ENCODE results near the gene BCAS1. TPM values are rescaled to one million over a fixed set of nuclear protein-coding genes. Genes with fewer than 3 reads are reported as not detected.

The BCAS1 gene, protein sequence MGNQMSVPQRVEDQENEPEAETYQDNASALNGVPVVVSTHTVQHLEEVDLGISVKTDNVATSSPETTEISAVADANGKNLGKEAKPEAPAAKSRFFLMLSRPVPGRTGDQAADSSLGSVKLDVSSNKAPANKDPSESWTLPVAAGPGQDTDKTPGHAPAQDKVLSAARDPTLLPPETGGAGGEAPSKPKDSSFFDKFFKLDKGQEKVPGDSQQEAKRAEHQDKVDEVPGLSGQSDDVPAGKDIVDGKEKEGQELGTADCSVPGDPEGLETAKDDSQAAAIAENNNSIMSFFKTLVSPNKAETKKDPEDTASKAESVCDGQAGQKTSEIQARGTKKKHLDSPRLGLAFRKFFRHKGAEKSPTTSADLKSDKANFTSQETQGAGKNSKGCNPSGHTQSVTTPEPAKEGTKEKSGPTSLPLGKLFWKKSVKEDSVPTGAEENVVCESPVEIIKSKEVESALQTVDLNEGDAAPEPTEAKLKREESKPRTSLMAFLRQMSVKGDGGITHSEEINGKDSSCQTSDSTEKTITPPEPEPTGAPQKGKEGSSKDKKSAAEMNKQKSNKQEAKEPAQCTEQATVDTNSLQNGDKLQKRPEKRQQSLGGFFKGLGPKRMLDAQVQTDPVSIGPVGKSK
- under 1 TPM; 0.06 to 0.10 TPM for total RNA-seq

DNA sequence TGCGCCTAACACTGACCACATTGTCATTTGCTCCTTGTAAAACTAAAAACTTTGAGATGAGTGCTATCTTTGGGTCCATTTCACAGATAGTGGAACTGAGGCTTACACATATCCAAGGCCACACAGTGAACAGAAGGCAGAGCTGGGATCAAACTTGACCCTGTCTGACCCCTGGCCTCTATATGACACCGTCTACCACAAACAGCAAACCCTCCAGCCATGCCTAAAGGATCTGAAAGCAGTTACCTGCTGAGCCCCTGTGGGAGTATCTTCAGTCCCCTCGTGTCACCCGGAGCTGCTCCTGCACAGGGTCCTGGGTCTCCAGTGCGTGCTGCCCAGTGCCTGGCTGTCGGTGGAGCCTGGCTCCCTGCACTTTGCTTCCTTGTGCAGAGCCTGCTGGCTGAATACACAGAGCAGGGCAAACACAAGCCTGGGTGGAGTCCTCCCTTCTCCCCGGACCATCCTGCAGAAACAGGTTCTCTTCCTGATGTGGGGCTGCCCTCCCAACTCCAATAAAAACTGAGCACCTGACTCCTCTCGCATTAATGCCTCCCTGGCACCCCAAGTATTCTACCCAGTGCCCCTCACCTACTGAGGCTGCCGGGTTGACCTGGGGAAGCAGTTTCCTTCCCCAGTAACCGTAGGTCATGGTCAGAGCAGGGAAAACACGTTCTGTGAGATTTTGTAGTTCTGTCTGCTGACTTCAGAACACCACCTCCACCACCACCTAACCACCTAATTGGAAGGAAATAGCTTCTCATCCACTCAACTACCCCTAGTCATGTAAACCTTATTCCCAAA, at the start of gene BCAS1:
Gene BCAS1 (minus strand): TSS at position 408 of the 801 bp plus-strand sequence. CDS start 11,876 bp downstream, outside the sequence.
- H3K36me3 Mint-ChIP-seq, result no peaks in the 10 kb centered on the region
- no peak within 1 kb of the TSS for H3K4me3 Mint-ChIP-seq
- no peaks in the 10 kb centered on the region for H3K9me3 Mint-ChIP-seq
- H3K4me1 Mint-ChIP-seq, result peaks cover 7% of the 10 kb centered on the region
- DNase-seq, result no peak
- H3K27ac Mint-ChIP-seq, result no peak within 1 kb of the TSS
- no peaks in the 10 kb centered on the region for H3K27me3 Mint-ChIP-seq

DNA sequence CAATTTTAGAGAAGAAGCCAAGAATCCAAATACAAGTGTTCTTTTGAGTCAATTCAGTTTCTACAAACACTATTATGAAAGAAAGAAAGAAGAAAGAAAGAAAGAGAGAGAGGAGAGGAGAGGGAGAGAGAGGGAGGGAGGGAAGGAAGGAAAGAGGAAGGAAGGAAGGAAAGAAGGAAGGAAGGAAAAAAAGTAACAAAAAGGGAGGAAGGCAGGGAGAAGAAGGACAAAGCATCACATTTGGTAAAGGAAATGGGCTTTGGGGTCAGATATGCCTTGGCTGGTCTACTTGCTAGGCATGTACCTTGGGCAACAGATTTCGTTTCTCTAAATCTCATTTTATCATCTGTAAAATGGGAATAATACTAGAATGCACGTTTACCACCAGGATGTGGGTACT, 49.4 kb upstream of the BCAS1 start:
- Mint-ChIP-seq H3K27ac (no peak overlapping the region), H3K4me3 (no peak overlapping the region), H3K36me3 (no peaks in the 10 kb centered on the region), H3K9me3 (no peaks in the 10 kb centered on the region), H3K27me3 (no peaks in the 10 kb centered on the region), H3K4me1 (peaks cover 3% of the 10 kb centered on the region)
- no peak for DNase-seq

DNA sequence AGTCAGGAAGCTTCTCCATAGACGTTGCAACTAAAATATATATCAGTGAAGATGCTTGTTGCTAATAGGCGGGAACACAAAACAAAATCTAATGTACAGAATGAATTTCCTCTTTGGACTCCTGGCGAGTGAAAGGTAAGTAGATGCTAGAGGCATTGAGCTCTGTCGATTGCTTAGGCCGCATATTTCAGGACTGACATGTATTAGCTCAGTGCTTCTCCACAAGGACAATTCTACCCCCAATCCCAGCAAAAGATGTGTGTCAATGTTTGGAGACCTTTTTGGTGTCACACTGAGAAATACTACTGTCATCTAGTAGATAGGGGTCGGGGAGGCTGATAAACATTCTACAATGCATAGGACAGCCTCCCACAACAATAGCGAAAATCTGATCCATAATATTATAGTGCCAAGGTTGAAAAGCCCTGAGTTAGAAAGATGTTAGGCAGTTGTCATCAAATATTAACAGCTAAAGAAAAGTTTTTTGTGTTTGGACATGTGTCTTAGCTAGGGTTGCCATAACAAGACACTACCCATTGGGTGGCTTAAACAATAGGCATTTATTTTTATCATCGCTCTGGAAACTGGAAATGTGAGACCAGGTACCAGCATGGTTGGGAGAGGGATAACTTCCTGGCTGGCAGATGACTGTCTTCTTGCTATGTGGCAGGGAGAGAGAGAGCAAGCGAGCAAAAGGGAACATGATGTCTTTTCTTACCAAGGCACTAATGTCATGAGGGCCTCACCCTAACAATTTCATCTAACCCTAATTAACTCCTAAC, 48.0 kb upstream of the BCAS1 start:
- no peak overlapping the region for H3K4me3 Mint-ChIP-seq

DNA sequence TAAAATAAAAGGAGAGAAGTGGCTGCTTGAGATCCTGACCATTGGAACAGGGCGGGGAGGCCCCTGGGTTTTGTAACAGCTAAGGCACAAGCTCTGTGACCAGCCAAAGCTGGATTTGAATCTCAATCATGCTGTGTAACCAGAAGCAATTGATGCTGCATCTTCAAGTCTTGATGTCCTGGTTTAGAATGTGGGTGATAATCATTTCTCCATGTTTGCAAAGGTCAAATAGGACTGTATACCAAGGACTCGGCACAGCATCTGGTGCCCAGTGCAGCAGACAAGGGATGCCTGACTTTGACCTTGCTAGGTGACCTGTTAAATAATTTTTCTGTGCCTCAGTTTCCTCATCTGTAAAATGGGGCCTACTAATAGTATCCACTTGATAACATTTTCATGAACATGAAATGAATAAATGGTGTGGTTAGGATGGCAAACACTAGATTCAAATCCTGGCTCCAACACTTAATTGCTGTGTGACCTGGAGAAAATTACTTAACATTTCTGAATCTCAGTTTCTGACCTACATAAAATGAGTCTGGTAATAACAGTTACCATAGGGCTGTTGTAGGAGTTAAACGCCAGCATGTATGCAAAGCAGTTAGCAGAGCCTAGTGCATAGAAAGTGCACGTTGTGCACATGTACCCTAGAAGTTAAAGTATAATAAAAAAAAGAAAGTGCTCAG, 46.3 kb upstream of the BCAS1 start:
- Mint-ChIP-seq H3K9me3 (no peaks in the 10 kb centered on the region), H3K4me1 (no peaks in the 10 kb centered on the region), H3K36me3 (no peaks in the 10 kb centered on the region), H3K27me3 (peaks cover 6% of the 10 kb centered on the region), H3K4me3 (no peak overlapping the region), H3K27ac (no peak overlapping the region)
- DNase-seq, result no peak

More for the DNA sequence above, 48.0 kb upstream of the BCAS1 start:
- Mint-ChIP-seq H3K27me3 (peaks cover 6% of the 10 kb centered on the region), H3K4me1 (peaks cover 3% of the 10 kb centered on the region), H3K9me3 (no peaks in the 10 kb centered on the region), H3K27ac (no peak overlapping the region), H3K36me3 (no peaks in the 10 kb centered on the region)
- no peak for DNase-seq

DNA sequence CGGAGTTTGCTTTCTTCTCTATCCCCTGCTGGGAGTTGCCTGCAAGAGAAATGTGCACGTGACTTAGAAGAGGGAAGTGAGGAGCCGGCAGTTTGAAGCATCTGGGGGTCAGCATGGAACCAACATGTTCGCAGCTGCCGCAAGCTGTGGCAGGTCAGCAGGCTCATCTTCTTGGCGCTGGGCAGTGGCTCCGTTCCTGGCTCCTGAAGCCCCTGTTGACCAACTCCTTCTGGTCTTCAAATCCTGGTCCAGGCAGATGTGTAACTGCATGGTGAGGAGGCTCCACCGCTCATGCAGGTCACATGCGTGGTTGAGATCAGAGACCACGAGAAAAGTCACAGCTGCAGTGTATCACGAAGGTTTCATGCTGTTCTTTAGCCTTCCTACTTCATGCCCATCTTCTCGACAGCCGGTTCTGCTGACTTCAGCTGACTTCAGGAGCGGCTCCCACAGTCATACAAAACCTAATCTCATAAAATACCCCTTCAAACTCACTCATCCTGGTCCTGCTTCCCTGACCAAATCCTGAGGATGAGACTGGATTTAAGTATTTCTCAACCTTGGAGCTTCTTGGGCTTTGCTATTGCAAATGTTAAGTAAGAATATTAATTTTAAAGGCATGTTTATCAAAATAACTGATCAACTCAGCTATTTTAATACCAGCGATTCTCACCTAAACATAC, 44.9 kb upstream of the BCAS1 start:
- no peaks in the 10 kb centered on the region for H3K4me1 Mint-ChIP-seq
- H3K36me3 Mint-ChIP-seq, result no peaks in the 10 kb centered on the region
- H3K27ac Mint-ChIP-seq, result no peak overlapping the region
- no peak for DNase-seq
- peaks cover 6% of the 10 kb centered on the region for H3K27me3 Mint-ChIP-seq
- H3K9me3 Mint-ChIP-seq, result no peaks in the 10 kb centered on the region
- H3K4me3 Mint-ChIP-seq, result no peak overlapping the region

DNA sequence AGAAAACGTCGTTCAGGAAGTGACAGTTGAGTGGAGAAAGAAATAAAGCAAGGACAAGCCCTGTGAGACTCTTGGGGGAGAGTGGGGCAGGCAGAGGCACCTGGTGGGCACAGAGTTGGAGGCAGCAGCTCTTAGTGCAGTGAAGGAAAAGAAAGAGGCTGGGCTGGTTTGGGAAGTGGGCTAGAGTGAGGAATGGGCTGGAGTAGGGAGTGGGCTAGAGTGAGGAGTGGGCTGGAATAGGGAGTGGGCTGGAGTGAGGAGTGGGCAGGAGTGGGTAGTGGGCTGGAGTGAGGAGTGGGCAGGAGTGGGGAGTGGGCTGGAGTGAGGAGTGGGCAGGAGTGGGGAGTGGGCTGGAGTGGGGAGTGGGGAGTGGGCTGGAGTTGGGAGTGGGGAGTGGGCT, 43.7 kb upstream of the BCAS1 start:
- Mint-ChIP-seq H3K4me3 (no peak overlapping the region), H3K4me1 (no peaks in the 10 kb centered on the region), H3K27ac (no peak overlapping the region), H3K9me3 (no peaks in the 10 kb centered on the region), H3K36me3 (no peaks in the 10 kb centered on the region), H3K27me3 (peaks cover 6% of the 10 kb centered on the region)
- no peak for DNase-seq

DNA sequence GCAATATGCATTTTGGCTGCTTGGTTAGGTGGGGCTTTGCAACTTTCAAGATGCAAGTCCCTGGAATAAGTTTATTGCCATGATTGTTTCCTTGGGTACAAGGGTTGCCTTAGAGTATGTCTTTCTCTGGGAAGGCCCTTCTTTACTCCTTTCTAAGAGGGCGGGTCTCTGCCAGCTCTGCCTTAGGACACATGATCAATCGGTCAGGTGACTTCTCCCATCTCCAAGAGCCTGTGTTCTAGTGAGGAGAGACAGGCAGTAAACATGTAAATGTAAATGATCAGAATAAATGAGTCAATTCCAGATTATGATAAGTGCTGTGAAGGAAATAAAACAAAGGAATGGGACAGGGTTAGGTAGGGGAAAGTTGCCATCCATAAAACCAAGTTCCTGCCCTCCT, 43.2 kb upstream of the BCAS1 start:
- H3K27ac Mint-ChIP-seq, result no peak overlapping the region
- H3K9me3 Mint-ChIP-seq, result no peaks in the 10 kb centered on the region
- no peak for DNase-seq
- H3K4me3 Mint-ChIP-seq, result no peak overlapping the region
- H3K4me1 Mint-ChIP-seq, result no peaks in the 10 kb centered on the region
- H3K27me3 Mint-ChIP-seq, result peaks cover 6% of the 10 kb centered on the region
- no peaks in the 10 kb centered on the region for H3K36me3 Mint-ChIP-seq

DNA sequence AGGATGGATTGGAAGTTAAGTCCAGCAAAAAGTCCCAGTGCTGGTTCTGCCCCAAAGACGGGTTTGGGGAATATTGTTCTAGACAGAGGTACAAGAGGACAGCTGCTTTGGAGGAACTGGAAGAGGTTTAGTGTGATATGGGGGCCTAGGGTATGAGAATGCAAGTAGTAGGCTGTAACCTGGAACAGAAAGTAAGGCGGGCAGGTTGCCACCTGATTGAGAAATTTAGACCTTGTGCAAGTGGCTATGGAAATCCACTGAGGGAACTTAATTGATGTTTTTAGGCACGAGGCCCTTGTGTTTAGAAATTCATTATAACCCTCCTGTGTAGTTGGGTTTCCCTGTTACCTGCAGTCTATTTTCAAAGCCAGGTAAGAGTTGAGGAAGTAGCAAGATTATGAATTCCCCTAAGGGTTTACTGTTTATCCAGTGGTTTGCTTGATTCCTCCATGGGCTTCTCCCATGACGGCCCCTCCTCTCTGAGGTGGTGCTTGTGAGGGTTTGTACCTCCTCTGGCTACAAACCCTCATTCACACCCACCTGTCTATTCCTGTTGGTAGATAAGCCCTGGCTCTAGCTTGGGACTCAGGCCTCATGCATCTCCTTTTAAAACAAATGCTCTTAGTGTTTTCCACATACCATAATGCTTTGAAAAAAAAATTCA, 42.0 kb upstream of the BCAS1 start:
- no peaks in the 10 kb centered on the region for H3K4me1 Mint-ChIP-seq
- H3K36me3 Mint-ChIP-seq, result no peaks in the 10 kb centered on the region
- no peak overlapping the region for H3K27ac Mint-ChIP-seq

DNA sequence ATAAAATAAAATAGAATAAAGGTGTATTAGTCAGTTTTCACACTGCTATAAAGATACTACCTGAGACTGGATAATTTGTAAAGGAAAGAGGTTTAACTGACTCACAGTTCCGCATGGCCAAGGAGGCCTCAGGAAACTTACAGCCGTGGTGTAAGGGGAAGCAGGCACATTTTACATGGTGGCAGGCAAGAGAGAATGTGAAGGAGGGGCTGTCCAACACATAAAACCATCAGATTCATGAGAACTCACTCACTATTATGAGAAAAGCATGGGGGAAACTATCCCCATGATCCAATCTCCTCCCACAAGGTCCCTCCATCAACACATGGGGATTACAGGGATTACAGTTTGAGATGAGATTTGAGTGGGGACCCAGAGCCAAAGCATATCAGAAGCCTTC, 41.1 kb upstream of the BCAS1 start:
- no peaks in the 10 kb centered on the region for H3K4me1 Mint-ChIP-seq
- no peak overlapping the region for H3K27ac Mint-ChIP-seq
- peaks cover 6% of the 10 kb centered on the region for H3K27me3 Mint-ChIP-seq
- H3K9me3 Mint-ChIP-seq, result no peaks in the 10 kb centered on the region
- no peaks in the 10 kb centered on the region for H3K36me3 Mint-ChIP-seq
- DNase-seq, result no peak
- H3K4me3 Mint-ChIP-seq, result no peak overlapping the region

More for the DNA sequence above, 42.0 kb upstream of the BCAS1 start:
- no peak for DNase-seq
- H3K27me3 Mint-ChIP-seq, result peaks cover 6% of the 10 kb centered on the region
- no peak overlapping the region for H3K4me3 Mint-ChIP-seq
- H3K9me3 Mint-ChIP-seq, result no peaks in the 10 kb centered on the region

DNA sequence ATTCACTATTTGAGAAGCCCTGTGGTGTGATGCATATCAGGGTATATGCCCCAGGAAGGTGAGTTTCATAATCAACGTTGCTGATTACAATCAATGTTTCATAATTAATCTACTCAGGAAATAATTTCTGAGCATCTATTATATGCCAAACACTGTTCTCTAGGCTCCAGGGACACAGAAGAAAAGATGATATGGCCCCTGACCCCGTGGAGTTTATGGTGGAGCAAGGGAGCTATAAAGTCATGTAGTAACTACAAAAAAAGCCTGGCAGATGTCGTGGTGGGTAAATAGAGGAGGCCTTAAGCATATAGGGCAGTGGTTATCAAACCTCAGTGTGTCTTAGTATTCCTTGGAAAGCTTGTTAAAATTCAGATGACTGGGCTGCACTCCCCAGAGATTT, 40.1 kb upstream of the BCAS1 start:
- no peak overlapping the region for H3K27ac Mint-ChIP-seq
- H3K4me1 Mint-ChIP-seq, result no peaks in the 10 kb centered on the region
- H3K36me3 Mint-ChIP-seq, result no peaks in the 10 kb centered on the region
- no peaks in the 10 kb centered on the region for H3K9me3 Mint-ChIP-seq
- peaks cover 6% of the 10 kb centered on the region for H3K27me3 Mint-ChIP-seq
- no peak overlapping the region for H3K4me3 Mint-ChIP-seq
- no peak for DNase-seq

DNA sequence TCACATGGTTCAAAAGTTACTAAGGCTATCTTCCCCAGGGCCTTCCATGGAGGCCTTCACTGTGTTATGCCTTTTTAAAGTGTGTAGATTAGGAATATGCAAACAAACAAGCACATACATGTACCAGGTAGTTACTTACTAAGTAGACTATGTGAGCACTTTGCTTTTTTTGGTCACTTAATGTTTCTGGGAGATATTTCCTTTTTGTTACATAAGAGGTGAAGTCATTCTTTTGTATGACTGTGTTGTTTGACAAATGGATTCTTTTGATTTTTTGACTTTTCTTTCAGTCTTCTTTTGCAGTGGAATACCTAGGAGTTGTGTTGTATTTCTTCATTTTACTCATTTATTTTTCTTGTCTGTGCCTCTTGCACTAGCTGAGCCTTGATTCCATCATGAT, 39.6 kb upstream of the BCAS1 start:
- H3K27ac Mint-ChIP-seq, result no peak overlapping the region

DNA sequence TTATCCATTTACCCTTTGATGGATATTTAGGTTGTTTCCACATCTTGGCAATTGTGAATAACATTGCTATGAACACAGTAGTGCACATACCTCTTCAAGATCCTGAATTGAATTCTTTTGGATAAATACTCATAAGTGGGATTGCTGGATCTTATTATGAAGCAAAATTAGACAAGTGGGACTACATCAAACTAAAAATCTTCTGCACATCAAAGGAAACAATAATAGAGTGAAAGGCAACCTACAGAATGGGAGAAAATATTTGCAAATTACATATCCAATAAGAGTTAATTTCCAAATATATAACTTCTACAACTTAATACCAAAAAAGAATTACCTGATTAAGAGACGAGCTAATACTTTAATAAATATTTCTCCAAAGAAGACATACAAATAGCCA, 38.4 kb upstream of the BCAS1 start:
- Mint-ChIP-seq H3K36me3 (no peaks in the 10 kb centered on the region), H3K4me3 (no peak overlapping the region), H3K4me1 (peaks cover 4% of the 10 kb centered on the region), H3K27ac (no peak overlapping the region), H3K9me3 (no peaks in the 10 kb centered on the region), H3K27me3 (peaks cover 3% of the 10 kb centered on the region)
- no peak for DNase-seq

More for the DNA sequence above, 39.6 kb upstream of the BCAS1 start:
- DNase-seq, result no peak
- H3K4me3 Mint-ChIP-seq, result no peak overlapping the region
- H3K9me3 Mint-ChIP-seq, result no peaks in the 10 kb centered on the region
- H3K27me3 Mint-ChIP-seq, result peaks cover 6% of the 10 kb centered on the region
- H3K4me1 Mint-ChIP-seq, result peaks cover 3% of the 10 kb centered on the region
- H3K36me3 Mint-ChIP-seq, result no peaks in the 10 kb centered on the region

DNA sequence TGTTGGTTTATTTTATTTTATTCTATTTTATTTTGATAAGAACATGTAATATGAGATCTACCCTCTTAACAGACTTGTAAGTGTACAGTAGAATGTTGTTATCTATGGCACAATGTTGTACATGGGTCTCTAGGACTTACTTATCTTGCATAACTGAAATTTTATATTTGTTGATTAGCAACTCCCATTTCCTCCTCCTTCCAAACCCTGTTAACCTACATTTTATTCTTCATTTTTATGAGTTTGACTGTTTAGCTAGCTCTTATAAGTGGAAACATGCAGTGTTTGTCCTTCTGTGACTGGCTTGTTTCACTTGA, 37.9 kb upstream of the BCAS1 start:
- no peaks in the 10 kb centered on the region for H3K27me3 Mint-ChIP-seq
- peaks cover 5% of the 10 kb centered on the region for H3K4me1 Mint-ChIP-seq
- H3K9me3 Mint-ChIP-seq, result peaks cover under 1% of the 10 kb centered on the region
- no peaks in the 10 kb centered on the region for H3K36me3 Mint-ChIP-seq
- DNase-seq, result no peak
- no peak overlapping the region for H3K4me3 Mint-ChIP-seq
- no peak overlapping the region for H3K27ac Mint-ChIP-seq
